Natural killer cell (primary cell): ENCODE results near the gene LRRC74B. TPM values are rescaled to one million over a fixed set of nuclear protein-coding genes. Genes with fewer than 3 reads are reported as not detected.
"Not testable (repeated sequence)": the region's sequence is repeated elsewhere in the genome, so short reads cannot be mapped to it uniquely, and the experiment has no call there.

Experiments
- ATAC-seq, 3 donors: fragments of 150-1000 bp in 2 of 3; fragments of 200-7000 bp in 1 of 3; cut with Tn5 transposase; 1 replicate in 1 of 3; 2 replicates in 2 of 3; pipeline ENCODE4 v1.10.0; 2021; ENCODE audit warnings: mild to moderate bottlenecking in 2 of 3, moderate library complexity in 2 of 3
- DNase-seq, 2 donors: peaks; one replicate each; pipeline versions ENCODE4 v3.0.0 to v3.0.0-alpha.2; 2013 to 2021; ENCODE audit warnings: mixed read lengths in 1 of 2
- H3K27ac ChIP-seq: one replicate; pipeline ENCODE4 v1.5.1; 2013; ENCODE audit warnings: mild to moderate bottlenecking, low read length
- H3K27me3 ChIP-seq: one replicate; pipeline ENCODE4 v1.6.1; 2013; ENCODE audit warnings: low read length; ENCODE audit not compliant: control insufficient read depth, insufficient read depth
- H3K36me3 ChIP-seq: one replicate; pipeline ENCODE4 v1.6.1; 2013; ENCODE audit warnings: low read length; ENCODE audit not compliant: control insufficient read depth, insufficient read depth
- H3K4me1 ChIP-seq: one replicate; pipeline ENCODE4 v1.6.1; 2013; ENCODE audit warnings: low read length; ENCODE audit not compliant: control insufficient read depth, insufficient read depth
- H3K4me3 ChIP-seq: one replicate; pipeline ENCODE4 v1.5.1; 2013; ENCODE audit warnings: low read length
- H3K9me3 ChIP-seq: one replicate; pipeline ENCODE4 v1.6.1; 2013; ENCODE audit warnings: low read length; ENCODE audit not compliant: control insufficient read depth, insufficient read depth
- H3K27ac Mint-ChIP-seq, 2 donors: one replicate each; pipeline ENCODE4 v1.8.0; 2022; ENCODE audit warnings: mild to moderate bottlenecking in 2 of 2, mixed read lengths in 2 of 2, moderate library complexity in 1 of 2
- H3K27me3 Mint-ChIP-seq, 2 donors: one replicate each; pipeline ENCODE4 v1.8.0; 2022; ENCODE audit warnings: low read depth in 2 of 2, mixed read lengths in 2 of 2
- H3K36me3 Mint-ChIP-seq: one replicate; pipeline ENCODE4 v1.8.0; 2022; ENCODE audit warnings: mixed read lengths
- H3K4me1 Mint-ChIP-seq, 2 donors: one replicate each; pipeline ENCODE4 v1.8.0; 2022; ENCODE audit warnings: mixed read lengths in 2 of 2
- H3K4me3 Mint-ChIP-seq: one replicate; pipeline ENCODE4 v1.8.0; 2022; ENCODE audit warnings: mild to moderate bottlenecking, moderate library complexity, mixed read lengths
- H3K9me3 Mint-ChIP-seq, 2 donors: one replicate each; pipeline ENCODE4 v1.8.0; 2022; ENCODE audit warnings: mixed read lengths in 2 of 2
- CTCF ChIP-seq: fragments of 200-600 bp; IDR thresholded peaks from one replicate; pipeline ENCODE4 v1.8.0; 2022; ENCODE audit warnings: antibody characterized with exemption
- WGBS: methylation state at CpG from one replicate; pipeline ENCODE4 v1.1.7; 2013; ENCODE audit warnings: missing lambda C conversion rate; ENCODE audit not compliant: insufficient coverage; 5-methylcytosine and 5-hydroxymethylcytosine counted together
- intact Hi-C: fragments of 100-400 bp; cut with micrococcal nuclease; formaldehyde crosslinking; loops from one replicate; pipeline ENCODE4 v1.14.2; 2022
- total RNA-seq, 4 donors: library from RNA; stranded (reverse); fragments of 120-200 nt in 1 of 4; gene quantifications; one replicate each; pipeline versions ENCODE4 v1.2.3 to v1.2.4, GENCODE V29; 2013 to 2022

Gene LRRC74B
- total RNA-seq, 3 donors from 2014 or later (not counting 1 experiment from before 2014, with no cell fraction given) = 0.11 TPM; not detected in 2

GRCh38 chr22:21068681-21069276 is 23.0 kb downstream of the LRRC74B start:
- intact Hi-C loops = no loop called here
- TF ChIP-seq CTCF = no peak

GRCh38 chr22:21069375-21069774 is 23.6 kb downstream of the LRRC74B start:
- no peak for ATAC-seq
- no peaks in the 10 kb centered on the region for H3K27me3 ChIP-seq
- H3K36me3 Mint-ChIP-seq = no peaks in the 10 kb centered on the region

More at GRCh38 chr22:21068681-21069276, 23.0 kb downstream of the LRRC74B start:
- Mint-ChIP-seq H3K4me1 (no peaks in the 10 kb centered on the region), H3K27ac (no peak overlapping the region), H3K4me3 (no peak overlapping the region), H3K36me3 (no peaks in the 10 kb centered on the region), H3K27me3 (peaks cover 2 to 7% of the 10 kb centered on the region in 2 donors), H3K9me3 (no peaks in the 10 kb centered on the region)
- no peaks in the 10 kb centered on the region for H3K4me1 ChIP-seq
- WGBS = 86% methylated on average over 2 of the region's 4 CpGs
- no peak overlapping the region for H3K4me3 ChIP-seq
- no peaks in the 10 kb centered on the region for H3K36me3 ChIP-seq
- H3K27me3 ChIP-seq = no peaks in the 10 kb centered on the region
- H3K9me3 ChIP-seq = no peaks in the 10 kb centered on the region
- ATAC-seq (no peak), DNase-seq (no peak)
- H3K27ac ChIP-seq = no peak overlapping the region

GRCh38 chr22:21070690-21071615 is 25.2 kb downstream of the LRRC74B start:
- intact Hi-C loops = no loop called here
- no peaks in the 10 kb centered on the region for H3K36me3 Mint-ChIP-seq
- no peak for TF ChIP-seq CTCF
- Histone ChIP-seq H3K36me3 (no peaks in the 10 kb centered on the region), H3K4me1 (no peaks in the 10 kb centered on the region), H3K9me3 (no peaks in the 10 kb centered on the region), H3K27me3 (no peaks in the 10 kb centered on the region), H3K27ac (no peak overlapping the region), H3K4me3 (no peak overlapping the region)
- no peak for DNase-seq
- no peaks in the 10 kb centered on the region for H3K9me3 Mint-ChIP-seq
- H3K27ac Mint-ChIP-seq = no peak overlapping the region
- 88% methylated on average over 17 of the region's 17 CpGs for WGBS
- ATAC-seq = no peak
- H3K27me3 Mint-ChIP-seq = peaks cover 0 to 2% of the 10 kb centered on the region in 2 donors
- no peak overlapping the region for H3K4me3 Mint-ChIP-seq
- no peaks in the 10 kb centered on the region for H3K4me1 Mint-ChIP-seq

More at GRCh38 chr22:21069375-21069774, 23.6 kb downstream of the LRRC74B start:
- H3K27me3 Mint-ChIP-seq = peaks cover 2 to 7% of the 10 kb centered on the region in 2 donors
- no peak overlapping the region for H3K4me3 Mint-ChIP-seq
- no peak overlapping the region for H3K27ac ChIP-seq
- intact Hi-C loops = no loop called here
- H3K4me3 ChIP-seq = no peak overlapping the region
- no peaks in the 10 kb centered on the region for H3K36me3 ChIP-seq
- 80% methylated on average over 4 of the region's 5 CpGs for WGBS
- DNase-seq = no peak
- TF ChIP-seq CTCF = no peak
- no peaks in the 10 kb centered on the region for H3K4me1 Mint-ChIP-seq
- H3K4me1 ChIP-seq = no peaks in the 10 kb centered on the region
- H3K9me3 Mint-ChIP-seq = no peaks in the 10 kb centered on the region
- no peaks in the 10 kb centered on the region for H3K9me3 ChIP-seq
- no peak overlapping the region for H3K27ac Mint-ChIP-seq

DNA sequence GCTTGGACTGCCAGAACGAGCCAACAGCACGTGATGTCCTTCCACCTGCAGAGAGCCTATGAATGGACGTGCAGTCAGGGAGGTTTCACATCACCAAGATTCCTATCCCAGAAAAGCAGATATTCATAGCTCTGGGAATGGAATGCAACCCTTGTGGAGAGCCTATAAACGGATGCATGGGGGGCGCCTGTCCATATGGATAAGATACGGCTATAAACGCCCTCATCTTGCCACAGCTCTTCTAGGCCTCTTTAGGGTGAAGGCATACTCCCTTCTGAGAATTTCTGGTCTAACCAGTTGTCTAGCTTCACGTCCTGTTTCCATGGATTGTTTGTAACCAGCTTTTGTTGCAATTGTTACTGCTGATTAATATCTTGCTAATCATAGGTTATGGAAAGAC is 26.1 kb downstream of the LRRC74B start:
- intact Hi-C loops, H3K4me3 Mint-ChIP-seq, H3K27me3 ChIP-seq, H3K4me3 ChIP-seq, H3K27ac ChIP-seq, H3K4me1 Mint-ChIP-seq, H3K9me3 Mint-ChIP-seq, H3K36me3 Mint-ChIP-seq, H3K27me3 Mint-ChIP-seq, H3K9me3 ChIP-seq, DNase-seq, H3K36me3 ChIP-seq, H3K27ac Mint-ChIP-seq, H3K4me1 ChIP-seq, ATAC-seq: not testable (repeated sequence)
- WGBS = 90% methylated on average over 7 of the region's 8 CpGs
